ENCODE results near the gene VASH2. TPM values are rescaled to one million over a fixed set of nuclear protein-coding genes. Genes with fewer than 3 reads are reported as not detected.
A peak's percentile ranks its signal among the peaks of the same experiment; 100 is the strongest.

Gene VASH2
- total and polyA plus RNA-seq, 2 experiments from 2014 or later: 129 to 381 TPM

DNA sequence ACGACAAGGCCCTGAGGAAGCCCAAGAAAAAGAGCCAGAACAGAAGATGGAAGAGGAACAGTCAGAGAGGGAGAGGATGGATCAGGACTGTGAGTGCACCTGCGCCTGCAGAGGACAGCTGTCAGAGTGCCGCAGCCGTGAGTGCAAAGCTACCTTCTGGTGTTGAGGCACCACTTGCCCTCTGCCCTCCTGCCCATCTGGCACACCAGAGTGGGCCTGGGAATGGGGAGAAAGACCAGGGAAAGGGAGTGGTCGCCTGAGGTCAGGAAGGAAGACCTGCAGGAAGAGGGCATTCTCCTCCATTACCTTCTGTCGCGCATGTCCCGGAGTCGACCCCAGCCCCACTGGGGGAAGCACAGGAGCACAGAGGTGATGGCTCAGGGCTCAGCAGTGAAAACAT is 26.2 kb downstream of the VASH2 start:
- Histone ChIP-seq H3K4me2 (no peak overlapping the region), H2AFZ (no peak overlapping the region), H3K79me2 (replicated peaks; ENCODE audit: insufficient read depth) (peaks cover 17% of the 10 kb centered on the region; the same call in 1 of the 2 replicates), H4K20me1 (replicated peaks; ENCODE audit: insufficient read depth) (peaks cover 52% of the 10 kb centered on the region), H3K9me2 (ENCODE audit: insufficient read depth) (no peaks in the 10 kb centered on the region), H3K27ac (ENCODE audit: low read depth) (peak overlapping the region; percentile 42), H3K27me3 (ENCODE audit: insufficient read depth) (no peaks in the 10 kb centered on the region), H3K4me3 (no peak overlapping the region), H3F3A (replicated peaks; ENCODE audit: low read depth) (peaks cover 100% of the 10 kb centered on the region), H3K36me3 (ENCODE audit: insufficient read depth) (peaks cover 90% of the 10 kb centered on the region), H3K4me1 (ENCODE audit: insufficient read depth) (peaks cover 75% of the 10 kb centered on the region)
- TF ChIP-seq POLR2AphosphoS5 (IDR thresholded peaks at IDR 0.05; ENCODE audit: low read depth): no peak; the same call in 1 of the 2 replicates
- TF ChIP-seq NANOG (IDR thresholded peaks at IDR 0.05; ENCODE audit: borderline replicate concordance): no peak
- TF ChIP-seq, protein P1, sequence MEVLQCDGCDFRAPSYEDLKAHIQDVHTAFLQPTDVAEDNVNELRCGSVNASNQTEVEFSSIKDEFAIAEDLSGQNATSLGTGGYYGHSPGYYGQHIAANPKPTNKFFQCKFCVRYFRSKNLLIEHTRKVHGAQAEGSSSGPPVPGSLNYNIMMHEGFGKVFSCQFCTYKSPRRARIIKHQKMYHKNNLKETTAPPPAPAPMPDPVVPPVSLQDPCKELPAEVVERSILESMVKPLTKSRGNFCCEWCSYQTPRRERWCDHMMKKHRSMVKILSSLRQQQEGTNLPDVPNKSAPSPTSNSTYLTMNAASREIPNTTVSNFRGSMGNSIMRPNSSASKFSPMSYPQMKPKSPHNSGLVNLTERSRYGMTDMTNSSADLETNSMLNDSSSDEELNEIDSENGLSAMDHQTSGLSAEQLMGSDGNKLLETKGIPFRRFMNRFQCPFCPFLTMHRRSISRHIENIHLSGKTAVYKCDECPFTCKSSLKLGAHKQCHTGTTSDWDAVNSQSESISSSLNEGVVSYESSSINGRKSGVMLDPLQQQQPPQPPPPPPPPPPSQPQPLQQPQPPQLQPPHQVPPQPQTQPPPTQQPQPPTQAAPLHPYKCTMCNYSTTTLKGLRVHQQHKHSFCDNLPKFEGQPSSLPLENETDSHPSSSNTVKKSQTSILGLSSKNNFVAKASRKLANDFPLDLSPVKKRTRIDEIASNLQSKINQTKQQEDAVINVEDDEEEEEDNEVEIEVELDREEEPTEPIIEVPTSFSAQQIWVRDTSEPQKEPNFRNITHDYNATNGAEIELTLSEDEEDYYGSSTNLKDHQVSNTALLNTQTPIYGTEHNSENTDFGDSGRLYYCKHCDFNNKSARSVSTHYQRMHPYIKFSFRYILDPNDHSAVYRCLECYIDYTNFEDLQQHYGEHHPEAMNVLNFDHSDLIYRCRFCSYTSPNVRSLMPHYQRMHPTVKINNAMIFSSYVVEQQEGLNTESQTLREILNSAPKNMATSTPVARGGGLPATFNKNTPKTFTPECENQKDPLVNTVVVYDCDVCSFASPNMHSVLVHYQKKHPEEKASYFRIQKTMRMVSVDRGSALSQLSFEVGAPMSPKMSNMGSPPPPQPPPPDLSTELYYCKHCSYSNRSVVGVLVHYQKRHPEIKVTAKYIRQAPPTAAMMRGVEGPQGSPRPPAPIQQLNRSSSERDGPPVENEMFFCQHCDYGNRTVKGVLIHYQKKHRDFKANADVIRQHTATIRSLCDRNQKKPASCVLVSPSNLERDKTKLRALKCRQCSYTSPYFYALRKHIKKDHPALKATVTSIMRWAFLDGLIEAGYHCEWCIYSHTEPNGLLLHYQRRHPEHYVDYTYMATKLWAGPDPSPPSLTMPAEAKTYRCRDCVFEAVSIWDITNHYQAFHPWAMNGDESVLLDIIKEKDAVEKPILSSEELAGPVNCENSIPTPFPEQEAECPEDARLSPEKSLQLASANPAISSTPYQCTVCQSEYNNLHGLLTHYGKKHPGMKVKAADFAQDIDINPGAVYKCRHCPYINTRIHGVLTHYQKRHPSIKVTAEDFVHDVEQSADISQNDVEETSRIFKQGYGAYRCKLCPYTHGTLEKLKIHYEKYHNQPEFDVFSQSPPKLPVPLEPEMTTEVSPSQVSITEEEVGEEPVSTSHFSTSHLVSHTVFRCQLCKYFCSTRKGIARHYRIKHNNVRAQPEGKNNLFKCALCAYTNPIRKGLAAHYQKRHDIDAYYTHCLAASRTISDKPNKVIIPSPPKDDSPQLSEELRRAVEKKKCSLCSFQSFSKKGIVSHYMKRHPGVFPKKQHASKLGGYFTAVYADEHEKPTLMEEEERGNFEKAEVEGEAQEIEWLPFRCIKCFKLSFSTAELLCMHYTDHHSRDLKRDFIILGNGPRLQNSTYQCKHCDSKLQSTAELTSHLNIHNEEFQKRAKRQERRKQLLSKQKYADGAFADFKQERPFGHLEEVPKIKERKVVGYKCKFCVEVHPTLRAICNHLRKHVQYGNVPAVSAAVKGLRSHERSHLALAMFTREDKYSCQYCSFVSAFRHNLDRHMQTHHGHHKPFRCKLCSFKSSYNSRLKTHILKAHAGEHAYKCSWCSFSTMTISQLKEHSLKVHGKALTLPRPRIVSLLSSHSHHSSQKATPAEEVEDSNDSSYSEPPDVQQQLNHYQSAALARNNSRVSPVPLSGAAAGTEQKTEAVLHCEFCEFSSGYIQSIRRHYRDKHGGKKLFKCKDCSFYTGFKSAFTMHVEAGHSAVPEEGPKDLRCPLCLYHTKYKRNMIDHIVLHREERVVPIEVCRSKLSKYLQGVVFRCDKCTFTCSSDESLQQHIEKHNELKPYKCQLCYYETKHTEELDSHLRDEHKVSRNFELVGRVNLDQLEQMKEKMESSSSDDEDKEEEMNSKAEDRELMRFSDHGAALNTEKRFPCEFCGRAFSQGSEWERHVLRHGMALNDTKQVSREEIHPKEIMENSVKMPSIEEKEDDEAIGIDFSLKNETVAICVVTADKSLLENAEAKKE (CRISPR knock-in tag; IDR thresholded peaks at IDR 0.05): no peak
- TF ChIP-seq EZH2 (IDR thresholded peaks at IDR 0.05; ENCODE audit: low read depth, unreplicated experiment): no peak
- no peak for TF ChIP-seq JUNB (IDR thresholded peaks at IDR 0.05; ENCODE audit: unreplicated experiment)
- TF ChIP-seq CREB1 (CRISPR knock-in tag; IDR thresholded peaks at IDR 0.05; ENCODE audit: low read depth): no peak
- no peak for TF ChIP-seq ZNF114 (CRISPR knock-in tag; IDR thresholded peaks at IDR 0.05)
- no peak for TF ChIP-seq ZNF331 (CRISPR knock-in tag; IDR thresholded peaks at IDR 0.05; ENCODE audit: low read depth)
- no peak for TF ChIP-seq STAT1 (IDR thresholded peaks at IDR 0.05; ENCODE audit: unreplicated experiment)
- no peaks in the 10 kb centered on the region; the same call in 2 of the 3 replicates for H3K9me3 Mint-ChIP-seq
- ATAC-seq: no peak
- H3K36me3 Mint-ChIP-seq (ENCODE audit: low read depth): peaks cover 98% of the 10 kb centered on the region
- peaks cover 33% of the 10 kb centered on the region for H3K27me3 Mint-ChIP-seq (ENCODE audit: insufficient read depth, low read depth, poor library complexity)
- H3K27ac Mint-ChIP-seq: no peak overlapping the region; the same call in 1 of the 2 replicates
- DNase-seq (ENCODE audit: low spot score): no peak
- H3K4me1 Mint-ChIP-seq: peaks cover 76% of the 10 kb centered on the region
- no peak overlapping the region for H3K4me3 Mint-ChIP-seq
